ENCODE results near the gene SMYD3.

Gene SMYD3

DNA sequence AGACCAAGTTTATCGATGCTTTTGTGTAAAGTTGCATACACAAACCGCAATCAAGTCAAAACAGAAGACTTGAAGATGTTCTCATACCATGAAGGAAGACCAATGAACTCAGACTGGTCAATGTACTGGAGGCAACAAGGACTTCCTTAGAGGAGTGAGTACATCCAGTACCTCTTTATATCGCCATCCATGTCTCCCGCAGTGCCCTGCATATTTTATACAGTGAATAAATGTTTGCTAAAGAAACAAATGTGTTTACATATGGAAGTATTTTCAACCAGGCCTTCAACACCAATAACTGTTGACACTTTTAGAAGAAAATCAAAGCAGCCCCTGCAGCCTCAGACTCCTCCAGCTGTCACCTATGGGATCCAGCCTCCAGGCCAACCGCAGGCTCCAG, 125.6 kb downstream of the SMYD3 start:
- Histone ChIP-seq H3K4me3 (ENCODE audit: insufficient read depth, low read length, poor library complexity, severe bottlenecking) (no peak overlapping the region), H3K9me2 (replicated peaks; ENCODE audit: insufficient read depth, low read length) (no peaks in the 10 kb centered on the region), H3K9ac (ENCODE audit: low read length) (no peak overlapping the region), H3K27me3 (ENCODE audit: low read length) (no peaks in the 10 kb centered on the region), H3K79me2 (ENCODE audit: insufficient read depth, low read length) (peaks cover 3% of the 10 kb centered on the region; the same call in 1 of the 2 replicates), H3K36me3 (ENCODE audit: low read length) (no peaks in the 10 kb centered on the region), H3K27ac (ENCODE audit: low read depth, low read length) (no peak overlapping the region), H3F3A (ENCODE audit: insufficient read depth) (no peaks in the 10 kb centered on the region), H4K20me1 (ENCODE audit: low read depth, low read length) (0 out of 2 replicates have a peak, but pooled peaks cover 9% of the 10 kb centered on the region), H3K9me3 (ENCODE audit: insufficient read depth, low read length) (no peaks in the 10 kb centered on the region), H3K4me2 (ENCODE audit: low read depth, low read length, poor library complexity, severe bottlenecking) (no peak overlapping the region), H2AFZ (ENCODE audit: low read depth, low read length, severe bottlenecking) (no peak overlapping the region)
- TF ChIP-seq, protein P1, sequence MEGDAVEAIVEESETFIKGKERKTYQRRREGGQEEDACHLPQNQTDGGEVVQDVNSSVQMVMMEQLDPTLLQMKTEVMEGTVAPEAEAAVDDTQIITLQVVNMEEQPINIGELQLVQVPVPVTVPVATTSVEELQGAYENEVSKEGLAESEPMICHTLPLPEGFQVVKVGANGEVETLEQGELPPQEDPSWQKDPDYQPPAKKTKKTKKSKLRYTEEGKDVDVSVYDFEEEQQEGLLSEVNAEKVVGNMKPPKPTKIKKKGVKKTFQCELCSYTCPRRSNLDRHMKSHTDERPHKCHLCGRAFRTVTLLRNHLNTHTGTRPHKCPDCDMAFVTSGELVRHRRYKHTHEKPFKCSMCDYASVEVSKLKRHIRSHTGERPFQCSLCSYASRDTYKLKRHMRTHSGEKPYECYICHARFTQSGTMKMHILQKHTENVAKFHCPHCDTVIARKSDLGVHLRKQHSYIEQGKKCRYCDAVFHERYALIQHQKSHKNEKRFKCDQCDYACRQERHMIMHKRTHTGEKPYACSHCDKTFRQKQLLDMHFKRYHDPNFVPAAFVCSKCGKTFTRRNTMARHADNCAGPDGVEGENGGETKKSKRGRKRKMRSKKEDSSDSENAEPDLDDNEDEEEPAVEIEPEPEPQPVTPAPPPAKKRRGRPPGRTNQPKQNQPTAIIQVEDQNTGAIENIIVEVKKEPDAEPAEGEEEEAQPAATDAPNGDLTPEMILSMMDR (IDR thresholded peaks at IDR 0.05; ENCODE audit: insufficient read depth, low read length, poor library complexity, severe bottlenecking), result no peak
- TF ChIP-seq EZH2phosphoT487 (conservative IDR thresholded peaks at IDR 0.05; ENCODE audit: low read length), result no peak

DNA sequence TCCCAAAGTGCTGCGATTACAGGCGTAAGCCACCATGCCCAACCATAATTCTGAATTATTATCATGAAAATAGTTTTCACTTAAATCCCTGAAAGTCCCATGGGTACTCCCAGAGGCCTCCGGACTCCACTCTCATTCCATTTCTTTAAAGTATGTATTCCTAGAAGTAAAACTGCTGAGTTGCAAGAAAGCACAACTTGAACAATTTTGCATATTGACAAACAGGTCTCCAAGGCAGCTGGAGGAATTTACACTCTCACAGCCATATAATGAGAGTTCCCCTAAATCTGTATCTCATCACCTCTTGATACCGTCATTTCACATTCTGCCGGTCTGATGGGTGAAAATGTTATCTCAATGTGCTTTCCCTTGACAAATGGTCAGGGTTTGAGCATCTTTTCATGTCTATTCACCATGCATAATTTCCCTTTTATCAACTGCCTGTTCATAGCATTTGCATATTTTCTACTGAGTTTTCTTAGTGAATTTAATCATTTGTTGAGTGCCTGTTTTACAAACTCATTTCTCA, 129.4 kb downstream of the SMYD3 start:
- 0 out of 2 replicates have a peak, but pooled peaks cover 5% of the 10 kb centered on the region for H4K20me1 ChIP-seq (ENCODE audit: low read depth, low read length)
- no peaks in the 10 kb centered on the region for H3K36me3 ChIP-seq (ENCODE audit: low read length)
- no peak overlapping the region for H2AFZ ChIP-seq (ENCODE audit: low read depth, low read length, severe bottlenecking)
- no peaks in the 10 kb centered on the region for H3K79me2 ChIP-seq (ENCODE audit: insufficient read depth, low read length)
- no peaks in the 10 kb centered on the region for H3K27me3 ChIP-seq (ENCODE audit: low read length)
- no peaks in the 10 kb centered on the region for H3K9me3 ChIP-seq (ENCODE audit: insufficient read depth, low read length)
- no peaks in the 10 kb centered on the region for H3F3A ChIP-seq (ENCODE audit: insufficient read depth)
- H3K27ac ChIP-seq (ENCODE audit: low read depth, low read length), result no peak overlapping the region
- H3K9ac ChIP-seq (ENCODE audit: low read length), result no peak overlapping the region
- no peak overlapping the region for H3K4me2 ChIP-seq (ENCODE audit: low read depth, low read length, poor library complexity, severe bottlenecking)
- H3K9me2 ChIP-seq (replicated peaks; ENCODE audit: insufficient read depth, low read length), result no peaks in the 10 kb centered on the region
- TF ChIP-seq EZH2phosphoT487 (conservative IDR thresholded peaks at IDR 0.05; ENCODE audit: low read length), result no peak
- no peak overlapping the region for H3K4me3 ChIP-seq (ENCODE audit: insufficient read depth, low read length, poor library complexity, severe bottlenecking)

DNA sequence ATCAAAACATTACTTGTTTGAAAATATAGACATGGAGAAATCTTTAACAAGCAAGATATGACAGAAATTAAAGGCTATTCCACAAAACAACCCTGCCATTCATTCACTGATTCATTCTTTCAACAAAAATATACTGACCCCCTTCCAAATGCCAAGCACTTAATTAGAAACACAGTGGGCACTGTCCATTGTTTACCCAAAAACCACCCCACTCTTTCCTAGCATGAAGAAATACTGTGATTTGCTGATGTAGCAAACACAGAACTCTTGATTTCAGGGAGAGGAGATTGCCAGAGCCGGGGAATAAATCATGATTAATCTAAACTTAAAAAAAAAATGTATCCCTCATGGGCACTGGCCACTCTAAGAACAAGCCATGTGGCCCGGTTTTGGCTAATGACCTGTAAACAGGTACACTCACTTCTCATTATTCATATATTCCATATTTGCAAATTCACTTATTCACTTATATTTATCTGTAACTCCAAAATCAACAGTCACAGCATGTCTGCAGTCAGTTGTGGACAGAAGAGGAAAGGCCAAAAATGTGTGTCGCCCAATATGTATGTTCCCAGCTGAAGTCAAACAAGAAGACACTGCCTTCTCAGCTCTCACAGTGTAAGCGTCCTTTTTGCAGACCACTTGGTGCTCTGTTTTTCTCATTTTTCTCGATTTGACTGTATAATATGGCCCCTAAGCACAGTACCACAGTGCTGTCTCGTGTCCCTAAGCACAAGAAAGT, 133.1 kb downstream of the SMYD3 start:
- no peaks in the 10 kb centered on the region for H3K27me3 ChIP-seq (ENCODE audit: low read length)
- no peak overlapping the region for H3K9ac ChIP-seq (ENCODE audit: low read length)
- no peak overlapping the region for H2AFZ ChIP-seq (ENCODE audit: low read depth, low read length, severe bottlenecking)

More for the DNA sequence above, 133.1 kb downstream of the SMYD3 start:
- Histone ChIP-seq H3K4me3 (ENCODE audit: insufficient read depth, low read length, poor library complexity, severe bottlenecking) (no peak overlapping the region), H3K36me3 (ENCODE audit: low read length) (no peaks in the 10 kb centered on the region), H3F3A (ENCODE audit: insufficient read depth) (no peaks in the 10 kb centered on the region), H3K9me3 (ENCODE audit: insufficient read depth, low read length) (no peaks in the 10 kb centered on the region), H3K9me2 (replicated peaks; ENCODE audit: insufficient read depth, low read length) (no peaks in the 10 kb centered on the region), H3K79me2 (ENCODE audit: insufficient read depth, low read length) (no peaks in the 10 kb centered on the region; the same call in 1 of the 2 replicates), H4K20me1 (ENCODE audit: low read depth, low read length) (no peaks in the 10 kb centered on the region), H3K27ac (ENCODE audit: low read depth, low read length) (no peak overlapping the region), H3K4me2 (ENCODE audit: low read depth, low read length, poor library complexity, severe bottlenecking) (no peak overlapping the region)
- no peak for TF ChIP-seq EZH2phosphoT487 (conservative IDR thresholded peaks at IDR 0.05; ENCODE audit: low read length)
- TF ChIP-seq, protein P1 (IDR thresholded peaks at IDR 0.05; ENCODE audit: insufficient read depth, low read length, poor library complexity, severe bottlenecking), result no peak
